SU-DHL-6 (cell line): ENCODE measurements around the gene ATXN7.

Source experiments
- H2AFZ ChIP-seq: fragments of 200-600 bp; sonication (generic); 2 replicates; pipeline ENCODE4 v1.6.1; 2014; ENCODE audit warnings: low read depth, mild to moderate bottlenecking, moderate library complexity, mixed read lengths, antibody characterized with exemption, low read length; ENCODE audit not compliant: severe bottlenecking
- H3F3A ChIP-seq: fragments of 200-600 bp; shearing (Covaris generic); 2 replicates; pipeline ENCODE4 v1.6.0; 2016; ENCODE audit warnings: antibody characterized with exemption, mild to moderate bottlenecking; ENCODE audit not compliant: insufficient read depth
- H3K27ac ChIP-seq: fragments of 200-600 bp; sonication (generic); 2 replicates; pipeline ENCODE4 v1.5.1; 2016; ENCODE audit warnings: low read depth, mild to moderate bottlenecking, low read length, moderate library complexity, mixed read lengths
- H3K27me3 ChIP-seq: fragments of 200-600 bp; sonication (generic), shearing (Covaris generic); 2 replicates; pipeline ENCODE4 v1.6.0; 2014; ENCODE audit warnings: mild to moderate bottlenecking, low read length
- H3K36me3 ChIP-seq: fragments of 200-600 bp; sonication (generic); 2 replicates; pipeline ENCODE4 v1.6.1; 2014; ENCODE audit warnings: mild to moderate bottlenecking, low read length, mixed read lengths
- H3K4me2 ChIP-seq: fragments of 300-600, 200-600 bp; shearing (Covaris generic), sonication (generic); 2 replicates; pipeline ENCODE4 v1.6.0; 2014; ENCODE audit warnings: low read length, low read depth, mild to moderate bottlenecking; ENCODE audit not compliant: poor library complexity, severe bottlenecking
- H3K4me3 ChIP-seq: fragments of 200-600 bp; sonication (generic); 2 replicates; pipeline ENCODE4 v1.5.1; 2014; ENCODE audit warnings: antibody characterized with exemption, low read length, mild to moderate bottlenecking, mixed read lengths; ENCODE audit not compliant: insufficient read depth, poor library complexity, severe bottlenecking
- H3K79me2 ChIP-seq: fragments of 200-600 bp; sonication (generic); 2 replicates; pipeline ENCODE4 v1.6.1; 2014; ENCODE audit warnings: mild to moderate bottlenecking, low read length, moderate library complexity; ENCODE audit not compliant: insufficient read depth
- H3K9ac ChIP-seq: fragments of 200-600 bp; sonication (generic); 2 replicates; pipeline ENCODE4 v1.7.0; 2014; ENCODE audit warnings: mild to moderate bottlenecking, low read length
- H3K9me2 ChIP-seq: fragments of 200-600 bp; sonication (generic); replicated peaks from 2 replicates; pipeline ENCODE4 v1.6.1; 2014; ENCODE audit warnings: low read length; ENCODE audit not compliant: insufficient read depth
- H3K9me3 ChIP-seq: fragments of 200-600 bp; sonication (generic); 2 replicates; pipeline ENCODE4 v1.6.1; 2014; ENCODE audit warnings: low read length, mixed read lengths; ENCODE audit not compliant: insufficient read depth
- H4K20me1 ChIP-seq: fragments of 200-600 bp; sonication (generic); 2 replicates; pipeline ENCODE4 v1.6.1; 2014; ENCODE audit warnings: low read depth, mild to moderate bottlenecking, antibody characterized with exemption, low read length, moderate library complexity, mixed read lengths
- CTCF ChIP-seq: fragments of 200-600 bp; sonication (generic); IDR thresholded peaks from one replicate; pipeline ENCODE4 v1.5.1; 2017; ENCODE audit warnings: antibody characterized with exemption, mild to moderate bottlenecking, low read length, moderate library complexity; ENCODE audit not compliant: insufficient read depth, poor library complexity, severe bottlenecking
- EZH2phosphoT487 ChIP-seq: fragments of 200-600 bp; sonication (generic), shearing (Covaris generic); conservative IDR thresholded peaks from 2 replicates; pipeline ENCODE4 v1.6.1; 2018; ENCODE audit warnings: mild to moderate bottlenecking, antibody characterized with exemption, low read length, moderate library complexity, mixed read lengths

Gene ATXN7

GRCh38 chr3:63818282-63819150, 45.2 kb upstream of the ATXN7 start:
- Histone ChIP-seq H3K4me3 (no peak overlapping the region), H3F3A (no peaks in the 10 kb centered on the region), H3K79me2 (no peaks in the 10 kb centered on the region), H3K27me3 (no peaks in the 10 kb centered on the region), H3K9ac (no peak overlapping the region), H3K4me2 (no peak overlapping the region), H3K9me2 (no peaks in the 10 kb centered on the region), H3K9me3 (no peaks in the 10 kb centered on the region), H4K20me1 (no peaks in the 10 kb centered on the region), H2AFZ (no peak overlapping the region), H3K36me3 (no peaks in the 10 kb centered on the region), H3K27ac (no peak overlapping the region)
- TF ChIP-seq EZH2phosphoT487 (no peak), CTCF (peak; percentile 70)

- Histone ChIP-seq H4K20me1 (no peaks in the 10 kb centered on the region), H3F3A (no peaks in the 10 kb centered on the region), H3K4me3 (no peak within 1 kb of the TSS), H3K9ac (no peak within 1 kb of the TSS), H3K27me3 (no peaks in the 10 kb centered on the region), H3K79me2 (no peaks in the 10 kb centered on the region), H3K36me3 (no peaks in the 10 kb centered on the region), H2AFZ (no peak within 1 kb of the TSS), H3K4me2 (no peak within 1 kb of the TSS), H3K9me3 (no peaks in the 10 kb centered on the region), H3K9me2 (no peaks in the 10 kb centered on the region), H3K27ac (no peak within 1 kb of the TSS)
- TF ChIP-seq CTCF (no peak), EZH2phosphoT487 (no peak)
These were observed 44.6 kb upstream of the ATXN7 start, which contains the start of gene C3orf49 for GRCh38 chr3:63819151-63819398. C3orf49 (plus strand) TSS chr3:63819299; CDS start chr3:63819472, 173 bp downstream.

- Histone ChIP-seq H2AFZ (no peak overlapping the region), H3F3A (no peaks in the 10 kb centered on the region), H3K27me3 (no peaks in the 10 kb centered on the region), H3K79me2 (no peaks in the 10 kb centered on the region), H4K20me1 (no peaks in the 10 kb centered on the region), H3K4me3 (no peak overlapping the region), H3K9me3 (no peaks in the 10 kb centered on the region), H3K36me3 (peaks cover 3% of the 10 kb centered on the region; the same call in 1 of the 2 replicates), H3K9ac (no peak overlapping the region), H3K27ac (no peak overlapping the region), H3K9me2 (no peaks in the 10 kb centered on the region), H3K4me2 (no peak overlapping the region)
- no peak for TF ChIP-seq CTCF
- TF ChIP-seq EZH2phosphoT487: no peak
These were observed 39.4 kb upstream of the ATXN7 start for GRCh38 chr3:63824309-63824708.
